Cerebellar nuclear complex (tissue), 1 donor: Measurements from ENCODE around the gene VRK3.
"Not testable (repeated sequence)": the region's sequence is repeated elsewhere in the genome, so short reads cannot be mapped to it uniquely, and the experiment has no call there.

Experiments used
- DNase-seq, 2 experiments: peaks; one replicate each; lab custom pipeline; 2025; lab: John Stamatoyannopoulos, UW

VRK3 gene

DNA sequence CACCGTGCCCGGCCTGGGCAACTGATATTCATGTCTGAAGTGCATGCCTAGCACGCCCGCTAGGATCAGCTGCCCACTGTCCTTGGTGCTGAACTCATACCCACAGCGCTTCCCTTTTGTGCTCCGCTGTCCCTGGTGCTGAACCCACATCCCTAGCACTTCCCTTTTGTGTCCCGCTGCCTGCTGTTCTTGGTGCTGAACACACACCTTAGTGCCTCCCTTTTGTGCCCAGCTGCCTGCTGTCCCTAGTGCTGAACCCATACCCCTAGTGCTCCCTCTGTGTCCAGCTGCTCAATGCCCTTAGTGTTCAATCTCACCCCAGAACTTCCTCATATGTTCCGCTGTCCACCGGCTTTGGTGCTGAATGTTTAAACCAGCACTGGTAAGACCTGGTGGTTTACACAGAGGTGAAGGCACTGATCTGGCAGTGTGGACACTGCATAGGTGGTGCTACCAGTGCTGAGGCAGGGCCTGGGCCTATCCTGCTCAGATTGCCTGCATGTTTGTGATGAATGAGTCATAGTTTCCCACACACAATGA is 37.9 kb downstream of the VRK3 start:
- DNase-seq = no peak

DNA sequence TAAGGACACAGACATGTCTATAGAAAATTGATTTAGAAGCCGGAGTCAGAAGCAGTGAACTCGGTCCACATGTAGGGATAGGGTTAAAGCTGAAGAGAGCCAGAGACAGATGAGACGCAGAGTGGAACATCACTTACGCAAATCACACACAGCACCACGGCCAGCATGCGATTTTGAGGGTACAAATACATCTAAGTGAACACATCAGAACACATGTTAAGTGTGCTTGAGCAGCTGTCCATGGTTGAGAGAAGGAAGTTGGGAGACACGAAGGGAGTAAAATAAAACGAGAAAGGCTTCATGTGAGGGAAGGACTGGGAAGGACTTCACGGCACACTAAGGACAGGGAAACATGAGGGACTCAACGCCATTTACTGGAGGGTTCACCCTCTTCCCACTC is 38.8 kb downstream of the VRK3 start:
- DNase-seq = no peak

DNA sequence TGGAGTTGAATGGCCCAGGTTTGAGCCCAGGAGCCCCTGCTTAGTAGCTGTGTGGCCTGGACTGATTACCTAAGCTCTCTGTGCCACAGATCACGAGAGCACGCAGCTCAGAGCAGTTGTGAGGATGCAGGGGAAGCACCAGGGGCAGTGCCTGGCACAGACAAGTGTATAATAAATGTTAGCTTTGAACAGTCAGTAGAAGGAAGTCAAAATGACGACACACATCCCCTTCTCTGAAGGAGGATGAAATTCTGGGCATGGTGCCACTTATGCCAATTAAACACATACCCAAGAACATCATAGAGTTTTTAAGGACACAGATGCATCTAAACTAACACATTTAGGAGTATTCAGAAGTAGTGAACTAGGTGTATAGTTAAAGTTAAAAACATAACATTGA is 39.3 kb downstream of the VRK3 start:
- no peak for DNase-seq

DNA sequence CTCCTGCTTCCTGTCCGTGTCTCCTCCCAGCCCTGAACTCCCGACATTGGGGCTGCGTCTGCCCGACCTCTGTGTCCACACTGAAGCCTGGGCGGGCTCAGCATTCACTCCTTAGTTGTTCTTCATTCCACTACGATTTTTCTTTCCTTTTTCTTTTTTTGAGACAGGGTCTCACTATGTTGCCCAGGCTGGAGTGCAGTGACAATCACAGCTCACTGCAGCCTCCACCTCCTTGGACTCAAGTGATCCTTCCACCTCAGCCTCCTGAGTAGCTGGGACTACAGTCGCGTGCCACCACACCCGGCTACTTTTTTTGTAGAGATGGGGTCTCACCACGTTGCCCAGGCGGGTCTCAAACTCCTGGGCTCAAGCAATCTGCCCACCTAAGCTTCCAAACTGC is 40.7 kb downstream of the VRK3 start:
- no peak for DNase-seq

DNA sequence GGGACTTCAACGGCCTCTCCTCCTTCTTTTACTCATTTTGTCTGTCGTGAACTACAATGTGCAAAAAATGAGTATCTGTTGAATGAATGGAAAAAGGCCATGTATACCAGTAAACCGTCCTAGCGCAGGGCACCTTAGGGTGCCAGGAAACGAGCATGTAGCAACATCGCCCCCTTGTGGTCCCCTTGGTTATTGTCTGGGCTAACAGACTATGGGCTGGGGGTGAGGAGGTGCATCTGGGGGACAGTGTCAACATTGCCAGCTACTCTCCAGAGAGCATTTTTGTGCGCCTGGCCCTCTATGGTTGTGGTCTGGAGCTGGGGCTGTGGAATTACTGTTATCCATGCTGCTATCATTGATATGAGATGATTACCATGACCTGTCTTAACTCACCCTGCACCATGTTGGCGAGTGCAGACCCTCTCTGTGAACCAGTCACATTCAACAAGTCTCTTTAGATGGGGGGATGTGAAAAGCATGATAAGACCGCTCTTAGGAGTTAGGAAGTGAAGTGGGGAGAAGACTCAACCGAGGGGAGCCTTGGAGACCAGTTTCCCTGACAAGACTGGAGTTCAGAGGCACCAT is 41.4 kb downstream of the VRK3 start:
- DNase-seq = no peak

DNA sequence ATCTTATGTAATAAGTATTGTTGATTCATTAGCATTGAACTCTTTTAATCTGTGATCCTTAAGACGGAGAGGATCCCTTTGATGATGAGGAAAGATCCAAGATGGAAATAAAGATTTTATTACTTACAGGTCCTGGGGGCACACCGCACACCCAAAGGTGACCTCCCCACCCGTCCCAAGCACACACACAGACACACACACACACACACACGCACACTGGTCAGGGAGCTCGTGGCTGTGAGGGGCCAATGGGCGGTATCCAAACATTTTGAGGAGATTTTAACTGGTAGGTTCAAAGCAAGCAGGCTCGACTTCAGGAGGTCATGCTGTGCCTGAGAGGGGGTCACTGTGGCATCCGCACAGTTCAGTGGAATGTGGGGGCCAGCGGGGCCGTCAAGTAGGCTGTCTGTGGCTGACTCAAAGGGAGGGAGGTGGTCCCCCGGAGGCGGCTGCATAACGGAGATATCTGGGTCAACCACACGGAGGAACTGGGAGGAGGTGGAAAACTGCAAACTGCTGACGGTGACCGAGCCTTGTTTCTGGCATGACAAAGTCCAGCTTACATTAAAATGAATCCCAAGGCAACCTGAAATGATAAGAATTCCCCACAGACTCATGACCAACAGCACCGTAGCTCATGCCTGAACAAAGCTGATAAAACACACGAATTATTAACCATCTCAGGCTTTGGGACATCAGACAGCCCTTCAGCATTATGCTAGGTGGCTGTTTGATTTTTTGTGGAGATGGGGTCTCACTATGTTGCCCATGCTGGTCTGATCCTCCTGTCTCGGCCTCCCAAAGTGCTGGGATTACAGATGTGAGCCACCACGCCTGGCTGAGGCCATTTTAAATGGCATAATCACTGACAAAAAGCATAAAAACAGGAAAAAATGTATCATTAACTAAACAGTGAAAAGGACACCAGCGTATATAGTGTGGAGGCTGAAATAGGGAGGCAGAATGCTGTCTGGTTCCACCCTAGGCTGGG is 43.3 kb downstream of the VRK3 start:
- no peak for DNase-seq

DNA sequence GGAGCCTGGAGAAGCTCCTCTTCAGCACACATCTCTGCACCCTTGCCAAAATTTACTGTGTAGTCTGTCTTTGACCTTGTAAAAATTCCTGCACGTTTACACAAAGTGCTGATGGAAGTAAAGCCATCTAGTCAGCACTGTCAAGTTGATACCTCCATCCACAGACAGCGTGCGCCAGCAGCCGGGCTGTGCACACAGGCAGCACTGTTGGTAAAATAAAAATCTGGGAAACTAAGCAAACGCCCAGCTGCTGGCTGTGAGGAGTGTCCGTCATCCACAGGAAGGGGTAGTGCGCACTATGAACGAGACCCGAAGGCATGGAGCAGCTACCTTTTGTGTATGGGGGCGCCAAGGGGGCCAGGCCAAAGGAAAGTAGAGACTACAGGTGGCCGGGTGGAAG is 46.8 kb downstream of the VRK3 start:
- no peak for DNase-seq

DNA sequence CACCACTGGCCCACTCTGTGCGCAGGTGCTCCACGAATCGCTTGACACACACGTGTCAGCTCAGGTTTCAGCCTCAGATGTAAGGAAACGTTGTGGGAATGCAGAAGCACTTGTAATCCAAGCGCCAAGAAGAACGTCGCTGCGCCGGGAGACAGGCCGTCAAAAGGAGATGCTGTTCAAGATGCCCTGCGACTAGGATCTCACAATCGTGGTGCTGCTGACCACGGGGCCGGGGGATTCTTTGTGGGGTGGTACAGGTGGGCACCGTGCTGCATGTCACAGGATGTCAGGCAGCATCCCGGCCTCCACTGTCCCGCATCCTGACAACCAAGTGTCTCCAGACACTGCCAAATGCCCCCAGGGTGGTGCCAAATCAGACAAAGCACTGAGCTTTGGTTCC is 47.3 kb downstream of the VRK3 start:
- DNase-seq = no peak

DNA sequence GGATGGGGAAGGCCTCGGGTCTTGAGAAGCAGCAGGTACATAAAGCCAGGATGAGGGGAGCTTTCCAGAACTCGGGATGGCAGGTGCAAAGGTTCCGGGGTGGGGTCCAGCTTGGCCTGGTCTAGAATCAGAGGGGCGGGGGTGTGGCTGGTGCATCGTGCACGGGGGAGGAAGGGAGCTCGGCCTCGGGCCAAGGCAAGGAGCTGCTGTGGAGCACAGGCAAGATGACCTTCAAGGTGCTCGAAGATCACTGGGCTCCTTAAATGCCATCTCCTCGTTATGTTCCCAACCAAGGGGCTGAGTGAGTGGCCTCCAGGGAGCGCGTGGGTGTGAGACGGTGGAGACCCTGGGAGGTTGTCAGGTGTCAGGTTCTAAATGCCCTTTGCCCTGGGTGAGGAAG is 48.1 kb downstream of the VRK3 start:
- no peak for DNase-seq

DNA sequence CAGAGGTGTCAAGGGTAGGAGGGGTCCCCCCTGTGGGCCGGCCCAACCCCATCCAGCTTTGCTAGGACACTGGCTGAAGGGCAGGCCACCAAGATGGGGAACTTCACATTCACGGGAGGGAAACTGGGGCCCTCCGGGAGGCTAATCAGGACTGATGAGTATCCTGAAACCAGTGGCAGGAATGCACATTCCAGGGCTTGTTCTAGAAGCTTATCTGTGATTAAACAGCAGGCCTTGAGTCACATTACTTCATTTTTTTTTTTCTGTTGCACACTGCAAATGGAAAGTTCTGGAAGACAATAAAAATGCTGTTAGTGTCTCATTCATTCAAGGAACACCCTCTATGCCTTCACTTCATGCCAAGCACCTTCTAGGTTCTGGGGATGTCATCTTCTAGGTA is 48.7 kb downstream of the VRK3 start:
- no peak for DNase-seq

DNA sequence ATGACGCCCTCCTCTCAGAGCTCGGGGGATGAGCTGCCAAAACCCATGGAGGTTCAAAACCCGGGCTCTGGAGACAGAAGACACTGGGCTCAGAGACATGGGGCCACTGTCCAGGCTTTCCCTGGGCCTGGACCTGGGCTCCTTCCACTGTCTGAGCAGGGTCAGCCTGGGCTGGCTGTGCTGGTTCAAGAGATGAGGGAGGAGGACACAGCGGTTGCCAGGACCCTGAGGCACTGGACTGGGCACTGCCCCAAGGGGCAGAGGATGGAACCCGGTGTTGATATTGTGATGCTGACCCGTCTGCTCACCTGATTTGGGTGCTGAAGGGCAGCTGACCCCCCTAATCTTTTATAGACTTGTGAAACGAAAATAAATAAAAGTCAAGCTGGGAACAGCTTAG is 50.1 kb downstream of the VRK3 start:
- no peak for DNase-seq

DNA sequence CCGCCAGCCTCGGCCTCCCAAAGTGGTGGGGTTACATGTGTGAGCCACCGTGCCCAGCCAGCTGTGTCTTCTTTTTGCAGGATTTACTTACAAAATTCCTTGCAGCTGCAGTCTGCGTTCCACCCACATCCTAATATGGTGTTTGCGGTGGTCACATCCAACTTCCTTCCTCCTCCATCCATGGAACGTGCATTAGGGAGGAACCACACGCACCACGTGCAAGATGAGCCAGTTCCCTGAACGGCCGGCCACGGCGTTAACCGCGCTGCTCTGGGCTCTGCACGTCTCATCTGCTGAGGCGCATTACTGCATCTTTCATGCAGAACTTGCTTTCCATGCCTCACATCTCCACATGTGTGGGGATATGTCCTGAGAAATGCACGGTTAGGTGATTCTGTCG is 51.2 kb downstream of the VRK3 start:
- no peak for DNase-seq

DNA sequence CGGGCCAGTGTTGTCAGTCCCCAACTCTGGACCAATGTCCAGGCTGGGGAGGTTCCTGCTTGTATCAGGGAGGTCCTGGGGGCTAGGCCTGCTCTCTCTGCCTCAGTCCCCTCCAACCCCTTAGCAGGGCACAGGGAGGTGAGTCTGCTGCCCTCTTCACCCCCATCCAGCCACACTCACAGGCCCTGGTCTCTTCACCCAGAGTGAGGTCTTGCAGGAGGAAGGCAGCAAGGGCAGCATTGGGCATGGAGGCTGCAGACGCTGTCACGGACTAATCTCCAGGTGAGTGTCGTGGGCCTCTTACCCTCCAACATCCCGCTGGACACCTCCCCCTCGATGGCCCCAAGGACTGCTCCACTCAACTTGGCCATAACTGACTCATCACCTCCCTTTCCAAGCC is 52.3 kb downstream of the VRK3 start:
- no peak for DNase-seq

DNA sequence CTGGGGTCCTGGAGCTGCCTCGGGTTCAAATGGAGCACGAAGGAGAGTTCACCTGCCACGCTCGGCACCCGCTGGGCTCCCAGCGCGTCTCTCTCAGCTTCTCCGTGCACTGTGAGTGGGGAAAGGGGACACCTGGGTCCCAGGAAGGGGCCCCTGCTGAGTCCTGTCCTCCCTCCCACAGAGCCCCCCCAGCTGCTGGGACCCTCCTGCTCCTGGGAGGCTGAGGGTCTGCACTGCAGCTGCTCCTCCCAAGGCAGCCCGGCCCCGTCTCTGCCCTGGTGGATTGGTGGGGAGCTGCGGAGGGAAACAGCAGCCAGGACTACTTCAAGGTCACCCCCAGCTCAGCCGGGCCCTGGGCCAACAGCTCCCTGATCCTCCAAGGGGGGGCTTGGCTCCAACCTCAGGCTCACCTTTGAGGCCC is 53.2 kb downstream of the VRK3 start:
- DNase-seq = no peak

DNA sequence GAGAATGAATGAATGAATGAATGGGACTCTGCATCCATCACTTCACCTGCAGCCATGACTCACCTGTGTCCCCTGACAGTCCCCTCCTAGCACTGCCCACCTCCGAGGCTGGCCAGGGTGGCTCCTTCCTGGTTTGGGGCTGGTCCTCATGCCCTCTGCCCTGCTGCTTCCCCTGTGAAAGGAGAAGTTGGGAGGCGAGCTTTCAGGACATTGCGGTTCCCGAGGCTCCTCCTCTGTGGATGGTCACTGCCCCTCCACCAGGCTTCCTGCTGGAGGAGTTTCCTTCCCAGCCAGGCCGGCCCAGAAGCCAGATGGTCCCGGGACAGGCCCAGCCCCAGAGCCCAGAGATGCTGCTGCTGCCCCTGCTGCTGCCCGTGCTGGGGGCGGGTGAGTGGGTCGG is 55.8 kb downstream of the VRK3 start:
- DNase-seq = not testable (repeated sequence)

DNA sequence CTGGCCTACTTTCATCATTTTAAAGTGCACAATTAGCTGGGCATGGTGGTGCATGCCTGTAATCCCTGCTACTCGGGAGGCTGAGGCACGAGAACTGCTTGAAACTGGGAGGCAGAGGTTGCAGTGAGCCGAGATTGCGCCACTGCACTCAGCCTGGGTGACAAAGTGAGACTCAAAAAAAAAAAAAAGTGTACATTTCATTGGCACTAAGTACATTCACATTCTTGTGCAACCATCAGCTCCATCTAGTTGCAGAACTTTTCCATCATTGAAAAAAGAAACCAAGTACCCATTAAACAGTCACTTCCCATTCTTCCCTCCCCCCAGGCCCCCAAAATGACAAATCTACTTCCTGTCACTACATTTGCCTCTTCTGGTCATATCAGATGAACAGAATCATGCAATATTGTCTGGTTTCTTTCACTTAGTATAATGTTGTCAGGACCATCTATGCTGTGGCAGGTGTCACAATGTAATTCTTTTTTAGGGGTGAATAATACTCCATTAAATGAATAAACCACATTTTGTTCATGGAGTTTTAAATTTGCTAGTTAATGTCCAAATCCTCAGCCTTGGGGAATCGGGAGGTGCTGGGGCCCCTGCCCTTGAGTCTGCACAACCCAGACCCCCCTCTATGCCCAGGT is 56.8 kb downstream of the VRK3 start:
- DNase-seq = no peak

DNA sequence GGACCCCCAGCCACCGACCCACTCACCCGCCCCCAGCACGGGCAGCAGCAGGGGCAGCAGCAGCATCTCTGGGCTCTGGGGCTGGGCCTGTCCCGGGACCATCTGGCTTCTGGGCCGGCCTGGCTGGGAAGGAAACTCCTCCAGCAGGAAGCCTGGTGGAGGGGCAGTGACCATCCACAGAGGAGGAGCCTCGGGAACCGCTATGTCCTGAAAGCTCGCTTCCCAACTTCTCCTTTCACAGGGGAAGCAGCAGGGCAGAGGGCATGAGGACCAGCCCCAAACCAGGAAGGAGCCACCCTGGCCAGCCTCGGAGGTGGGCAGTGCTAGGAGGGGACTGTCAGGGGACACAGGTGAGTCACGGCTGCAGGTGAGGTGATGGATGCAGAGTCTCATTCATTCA is 64.2 kb downstream of the VRK3 start, which contains the start of gene SIGLEC11:
Gene SIGLEC11, minus strand, starts transcription at position 193 of the 400 bp plus-strand sequence. Its CDS starts 91 bp downstream, at position 102.
- DNase-seq = not testable (repeated sequence)

DNA sequence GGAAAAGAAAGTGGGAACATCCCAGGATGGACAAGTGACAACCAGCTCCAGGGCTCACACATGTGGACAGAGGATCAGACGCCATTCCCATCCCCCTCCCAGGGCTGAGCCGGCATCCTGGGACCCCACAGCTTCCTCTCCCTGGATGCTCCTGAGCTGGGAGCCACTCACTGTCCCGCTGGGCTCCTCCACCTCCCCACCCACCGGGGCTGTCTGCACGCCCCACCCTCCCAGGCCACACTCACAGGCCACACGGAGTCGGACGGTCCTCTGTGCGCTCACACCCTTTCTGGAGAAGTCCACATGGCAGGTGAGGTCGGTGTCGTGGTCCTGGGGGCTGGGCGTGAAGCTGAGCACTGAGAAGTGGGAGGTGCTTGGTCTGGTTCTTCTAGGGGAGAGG is 65.3 kb downstream of the VRK3 start:
- DNase-seq = not testable (repeated sequence)

DNA sequence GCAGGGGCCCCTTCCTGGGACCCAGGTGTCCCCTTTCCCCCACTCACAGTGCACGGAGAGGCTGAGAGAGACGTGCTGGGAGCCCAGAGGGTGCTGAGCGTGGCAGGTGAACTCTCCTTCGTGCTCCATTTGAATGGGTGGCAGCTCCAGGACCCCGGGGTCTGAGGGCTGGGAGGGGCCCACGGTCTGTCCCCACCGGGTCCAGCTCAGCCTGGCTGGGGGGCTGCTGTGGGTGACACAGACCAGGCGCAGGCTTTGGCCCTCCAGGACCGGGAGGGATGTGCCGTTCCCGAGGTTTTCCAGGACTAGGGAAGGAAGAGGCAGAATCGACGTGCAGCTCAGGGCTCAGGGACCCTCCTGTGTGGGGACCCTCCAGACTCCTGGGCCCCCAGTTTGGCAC is 66.6 kb downstream of the VRK3 start:
- not testable (repeated sequence) for DNase-seq

DNA sequence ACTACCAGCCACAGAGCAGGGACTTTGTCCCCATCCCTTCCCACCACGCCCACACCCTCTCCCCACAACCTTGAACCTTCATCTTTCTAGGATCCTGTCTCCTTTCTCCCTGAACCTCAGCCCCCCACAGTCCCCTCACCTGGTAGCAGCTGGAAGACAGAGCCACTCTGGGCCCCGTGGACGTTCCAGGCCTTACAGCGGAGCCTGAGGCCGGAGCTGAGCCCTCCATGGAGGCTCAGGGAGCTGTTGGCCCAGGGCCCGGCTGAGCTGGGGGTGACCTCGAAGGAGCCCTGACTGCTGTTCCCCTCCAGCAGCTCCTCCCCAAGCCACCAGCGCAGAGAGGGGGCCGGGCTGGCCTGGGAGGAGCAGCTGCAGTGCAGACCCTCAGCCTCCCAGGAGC is 67.0 kb downstream of the VRK3 start:
- not testable (repeated sequence) for DNase-seq

DNA sequence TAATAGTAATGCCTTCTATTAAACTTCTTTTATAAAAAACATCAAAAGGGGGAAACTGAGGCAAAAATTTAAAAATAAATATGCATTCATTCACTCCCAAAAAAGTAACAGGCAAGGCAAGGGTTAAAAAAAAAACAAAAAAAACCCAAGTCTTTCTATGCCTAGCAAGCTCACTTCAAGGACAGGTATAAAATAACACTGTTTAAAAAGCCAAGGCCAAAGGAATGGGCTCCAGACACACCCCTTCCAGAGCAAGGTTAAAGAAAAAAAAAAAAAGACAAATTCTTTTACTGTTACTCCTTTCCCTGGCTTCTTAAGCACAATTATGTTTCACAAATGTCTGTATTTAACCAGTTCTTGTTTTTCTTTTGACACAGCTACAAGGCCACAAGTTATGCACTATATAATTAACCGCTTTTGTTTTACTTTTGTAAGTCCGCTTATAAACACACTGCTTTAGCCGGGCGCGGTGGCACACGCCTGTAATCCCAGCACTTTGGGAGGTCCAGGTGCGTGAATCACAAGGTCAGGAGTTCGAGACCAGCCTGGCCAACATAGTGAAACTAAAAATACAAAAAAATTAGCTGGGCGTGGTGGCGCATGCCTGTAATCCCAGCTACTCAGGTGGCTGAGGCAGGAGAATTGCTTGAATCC is 67.8 kb downstream of the VRK3 start:
- DNase-seq = no peak

DNA sequence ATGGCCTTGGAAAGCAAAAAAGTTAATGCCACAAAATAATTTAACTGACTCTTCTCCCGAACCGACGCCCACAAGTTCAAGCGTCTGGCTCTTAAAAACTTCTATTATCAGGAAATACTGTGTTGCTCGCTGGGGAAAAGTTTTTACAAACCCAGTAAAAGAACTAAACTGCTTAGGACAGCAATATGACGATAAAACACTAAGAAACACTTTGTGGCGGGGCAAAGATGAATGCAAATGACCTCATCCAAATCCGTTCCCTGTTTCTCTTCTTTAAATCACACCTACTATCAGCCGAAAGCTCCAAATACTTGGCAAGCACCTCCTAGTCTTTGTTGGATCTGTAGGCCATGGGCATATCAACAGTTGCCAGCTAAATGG is 69.1 kb downstream of the VRK3 start:
- no peak for DNase-seq
